Stimulated activated CD8-positive, alpha-beta memory T cell treated with anti-CD3 and anti-CD28 coated beads, Interleukin-7, amount 100 ng/mL, for 24 hours (primary cell): ENCODE measurements around the gene DDX41.
A peak's percentile ranks its signal among the peaks of the same experiment; 100 is the strongest.

ENCODE experiments used
- DNase-seq: peaks from one replicate; pipeline ENCODE4 v3.0.0-alpha.2; 2020; ENCODE audit warnings: low read depth

Gene DDX41

DNA sequence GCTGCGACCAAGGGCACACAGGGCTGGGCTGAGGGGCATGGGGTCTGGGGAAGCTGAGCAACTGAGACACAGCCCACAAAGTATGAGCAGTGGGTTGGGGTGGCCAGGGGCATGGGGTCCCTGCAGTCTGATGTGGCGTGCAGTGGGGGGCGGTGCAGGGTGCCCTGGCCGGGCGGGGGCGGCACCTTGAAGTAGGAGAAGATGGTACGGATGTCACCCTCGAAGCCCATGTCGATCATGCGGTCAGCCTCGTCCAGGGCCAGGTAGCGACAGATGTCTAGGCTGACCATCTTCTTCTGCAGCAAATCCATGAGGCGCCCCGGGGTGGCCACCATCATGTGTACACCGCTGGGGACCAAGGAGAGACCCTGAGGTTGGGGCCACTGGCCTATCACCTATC lies 3.3 kb downstream of the DDX41 start:
- DNase-seq = no peak

DNA sequence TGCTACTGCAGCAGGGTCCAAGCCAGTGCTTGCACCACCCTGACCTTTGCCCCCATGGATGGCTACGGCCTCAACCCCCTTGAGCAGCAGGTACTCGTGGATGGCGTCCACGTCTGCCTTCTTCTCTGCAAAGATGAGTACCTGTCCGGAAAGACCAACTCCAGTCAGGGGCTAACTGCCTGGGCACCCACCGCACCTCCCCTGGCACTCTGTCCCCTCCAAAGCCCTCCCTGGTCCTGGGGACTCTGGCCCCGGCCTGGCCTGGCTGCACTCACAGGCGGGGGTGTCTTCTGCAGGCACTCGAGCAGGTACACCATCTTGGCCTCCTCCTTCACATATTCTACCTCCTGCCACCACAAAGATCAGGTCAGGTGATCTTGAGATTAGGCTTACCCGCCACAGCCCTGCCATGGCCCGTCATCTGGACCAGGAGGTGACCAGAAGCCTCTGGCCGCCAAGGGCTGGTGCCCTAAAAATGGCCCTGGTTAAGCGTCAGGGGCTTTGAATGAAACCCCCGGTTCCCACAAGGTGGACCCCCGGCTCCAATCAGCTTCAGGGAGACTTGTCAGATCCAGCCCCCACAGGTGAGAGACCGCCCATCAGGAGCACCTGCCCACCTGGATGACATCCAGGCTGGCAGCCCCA lies 3.9 kb downstream of the DDX41 start:
- DNase-seq = no peak

DNA sequence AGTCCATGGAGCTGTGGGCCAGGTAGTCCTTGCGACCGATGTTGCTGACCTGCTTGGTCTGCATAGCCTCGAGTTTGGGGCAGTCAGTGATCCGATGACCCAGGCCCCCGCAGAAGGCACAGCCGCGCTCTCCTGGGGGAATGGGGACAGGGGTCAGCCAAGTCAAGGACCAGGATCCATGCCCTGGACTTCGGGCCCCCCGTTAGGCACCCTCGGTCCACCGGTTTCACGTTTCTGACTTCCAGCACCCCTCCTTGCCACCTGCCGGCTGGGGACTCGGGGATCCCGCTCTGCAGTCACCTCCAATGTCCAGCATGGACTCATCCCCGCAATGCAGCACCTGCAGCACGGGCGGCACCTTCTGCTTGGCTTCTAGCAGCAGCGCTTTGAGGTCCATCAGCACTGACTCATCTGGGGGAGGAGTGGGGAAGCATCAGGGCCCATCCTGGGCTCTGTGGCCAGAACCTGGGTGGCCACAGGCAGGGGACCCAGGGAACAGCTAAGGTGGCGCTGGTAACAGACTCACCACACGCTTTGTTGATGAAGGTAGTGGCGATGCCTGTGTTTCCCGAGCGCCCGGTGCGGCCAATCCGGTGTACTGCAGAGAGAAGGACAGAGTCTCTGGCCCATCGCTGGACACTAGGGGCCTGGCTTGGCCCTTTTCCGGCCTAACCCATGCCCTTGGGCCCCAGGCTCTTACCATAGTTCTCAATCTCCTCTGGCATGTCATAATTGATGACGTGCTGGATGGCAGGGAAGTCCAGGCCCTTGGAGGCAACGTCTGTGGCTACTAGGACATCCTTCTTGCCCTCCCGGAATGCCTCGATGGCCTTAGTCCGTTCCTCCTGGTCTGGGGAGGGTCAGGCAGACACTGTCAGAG lies 4.7 kb downstream of the DDX41 start:
- no peak for DNase-seq

- no peak for DNase-seq
Observed at GRCh38 chr5:177511181-177511580, 5.6 kb downstream of the DDX41 start.

GRCh38 chr5:177510567-177511053 lies 6.2 kb downstream of the DDX41 start:
- DNase-seq = no peak

DNA sequence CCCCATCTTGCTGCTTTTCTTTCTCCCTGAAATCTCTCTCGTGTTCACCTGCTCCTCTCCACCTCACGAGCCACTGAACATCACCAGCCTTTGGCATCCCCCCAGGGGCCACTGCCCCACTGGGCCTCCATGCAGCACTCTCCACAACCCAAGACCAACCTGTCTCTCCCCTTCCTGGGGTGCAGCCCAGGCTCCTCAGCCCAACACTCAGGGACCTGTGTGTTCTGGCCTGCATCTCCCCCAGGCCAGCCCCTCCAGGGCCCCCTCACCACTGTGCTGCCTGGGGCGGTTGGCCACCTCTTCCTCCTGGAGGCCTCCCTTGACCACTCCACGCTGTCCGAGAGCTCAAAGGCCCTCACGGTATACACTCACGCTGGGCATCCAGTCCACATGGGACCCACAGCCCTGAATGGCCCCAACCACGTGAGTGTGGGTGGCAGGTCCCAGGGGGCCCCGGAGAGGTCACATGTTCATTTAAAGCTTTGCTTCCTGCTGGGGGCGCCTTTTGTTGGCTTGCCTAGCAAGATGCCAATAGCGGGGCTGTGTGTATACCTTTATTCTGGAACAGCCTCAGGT lies 6.7 kb downstream of the DDX41 start:
- DNase-seq = no peak

- no peak for DNase-seq
Observed at GRCh38 chr5:177509381-177509951, 7.3 kb downstream of the DDX41 start, which contains the start of gene DOK3. TSS of gene DOK3 (minus strand) at chr5:177509826. CDS start at chr5:177509540, 286 bp downstream.

GRCh38 chr5:177508837-177509236 lies 7.9 kb downstream of the DDX41 start:
- no peak for DNase-seq

DNA sequence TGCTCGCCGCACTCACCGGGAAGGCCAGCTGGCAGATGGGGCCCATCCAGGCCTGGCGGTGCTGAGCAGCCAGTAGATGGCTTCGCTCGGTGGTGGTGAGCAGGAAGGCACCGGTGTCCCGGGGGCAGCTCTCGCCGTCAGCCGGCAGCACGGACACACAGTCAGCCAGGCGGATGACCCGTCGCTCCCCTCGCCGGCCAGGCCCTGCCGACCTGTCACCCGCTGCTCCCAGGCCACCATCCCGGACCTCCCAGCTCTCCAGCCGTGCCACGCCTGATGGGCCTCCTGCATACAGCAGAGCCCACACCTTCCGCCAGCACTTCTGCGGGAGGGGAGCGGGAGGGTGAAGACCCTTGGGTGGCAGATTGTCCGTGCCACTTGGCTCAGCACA lies 8.5 kb downstream of the DDX41 start:
- no peak for DNase-seq

GRCh38 chr5:177507596-177508220 lies 9.1 kb downstream of the DDX41 start:
- no peak for DNase-seq

- no peak for DNase-seq
Observed at GRCh38 chr5:177507165-177507564, 9.6 kb downstream of the DDX41 start.

DNA sequence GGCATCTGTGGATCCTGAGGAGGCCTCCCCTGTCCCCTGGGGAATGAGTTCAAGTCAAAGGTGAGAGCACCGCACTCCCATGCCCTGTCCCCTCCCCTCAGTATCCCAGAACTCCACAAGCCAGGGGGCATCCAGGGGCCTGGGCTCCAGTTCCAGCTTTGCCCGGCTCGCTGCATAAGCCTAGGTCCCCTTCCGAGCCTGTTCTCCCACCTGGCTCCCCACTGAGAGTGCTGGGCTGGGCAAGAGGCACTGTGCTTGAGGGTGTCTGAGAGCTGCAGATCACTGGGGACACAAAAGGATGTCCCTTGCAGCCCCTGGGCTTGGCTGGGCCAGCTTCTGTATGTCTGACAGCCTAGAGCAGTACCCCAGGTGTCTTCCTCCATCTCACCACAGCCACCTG lies 11.7 kb downstream of the DDX41 start:
- DNase-seq = no peak

GRCh38 chr5:177504086-177505056 lies 12.4 kb downstream of the DDX41 start:
- DNase-seq = no peak

GRCh38 chr5:177503351-177504085 lies 13.2 kb downstream of the DDX41 start:
- no peak for DNase-seq

DNA sequence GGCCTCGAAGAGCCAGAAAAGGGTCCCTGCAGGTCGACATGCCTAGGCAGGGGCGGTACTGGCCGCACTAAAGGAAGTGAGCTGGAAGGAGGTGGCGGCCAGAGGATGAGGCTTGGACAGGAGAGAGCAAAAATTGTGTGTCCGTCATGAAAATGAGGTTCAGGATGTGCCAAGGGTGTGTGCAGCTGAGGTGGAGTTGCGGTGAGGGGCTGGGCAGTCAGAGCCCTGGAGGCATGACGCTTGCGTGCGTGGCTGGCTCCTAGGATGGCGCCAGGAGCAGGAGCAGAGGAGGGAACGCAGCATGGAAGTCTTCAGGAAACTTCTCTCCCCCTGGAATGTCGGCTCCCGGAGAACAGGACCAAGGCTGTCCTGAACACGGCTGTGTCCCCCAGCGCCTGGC lies 13.9 kb downstream of the DDX41 start:
- no peak for DNase-seq

DNA sequence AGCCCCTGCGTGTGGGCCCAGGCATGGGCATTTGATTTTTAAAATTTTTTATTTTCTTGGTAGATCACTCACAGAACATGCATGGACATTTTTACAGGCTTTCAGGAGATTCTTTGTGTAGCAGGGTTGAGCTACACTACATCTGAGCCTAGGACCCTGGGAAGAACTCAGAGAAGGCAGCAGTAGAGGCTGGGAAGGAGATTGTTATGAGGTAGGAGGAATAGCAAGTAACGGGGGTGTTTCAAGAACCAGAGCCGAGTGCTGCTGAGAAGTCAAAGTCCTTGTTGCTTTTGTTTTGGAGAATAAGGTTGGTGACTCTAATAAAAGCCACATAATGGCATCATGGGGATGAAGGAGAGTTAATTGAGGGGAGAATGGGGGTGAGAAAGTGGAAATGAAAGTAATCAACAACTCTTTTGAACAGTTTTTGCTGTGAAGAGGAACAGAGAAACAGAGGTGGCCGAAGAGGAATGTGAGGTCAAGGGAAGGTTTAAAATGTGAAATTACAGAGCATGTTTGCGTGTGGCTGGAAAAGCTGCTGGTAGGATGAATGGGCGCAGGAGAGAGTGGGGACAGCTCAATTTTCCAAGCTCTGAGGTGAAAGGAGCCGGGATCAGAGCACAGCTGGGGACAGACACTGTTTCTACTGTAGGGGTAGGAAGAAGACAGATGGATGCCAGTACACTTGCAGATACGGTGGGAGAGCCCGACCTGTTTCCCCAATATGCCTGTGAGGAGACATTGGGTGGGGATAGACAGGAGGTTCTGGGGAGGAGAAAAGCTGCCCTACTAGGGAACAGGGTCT lies 14.7 kb downstream of the DDX41 start:
- no peak for DNase-seq

GRCh38 chr5:177500685-177501522 lies 15.9 kb downstream of the DDX41 start:
- DNase-seq = peak; percentile 86

DNA sequence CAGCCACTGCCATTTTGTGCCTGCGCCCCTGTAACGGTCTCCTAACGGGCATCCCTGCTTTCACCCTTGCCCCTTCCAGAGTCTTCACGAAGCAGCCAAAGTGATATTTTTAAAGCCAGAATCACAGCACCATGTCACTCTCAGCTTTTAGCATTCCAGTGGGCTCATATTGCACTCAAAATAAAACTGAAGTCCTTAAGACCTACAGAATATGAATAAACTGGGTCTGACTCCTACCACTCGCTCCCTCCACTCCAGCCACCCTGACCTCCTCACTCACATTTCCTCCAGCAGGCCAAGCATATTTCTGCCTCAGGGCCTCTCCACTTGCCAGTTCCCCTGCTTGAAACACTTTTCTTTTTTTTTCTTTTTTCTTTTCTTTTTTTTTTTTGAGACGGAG lies 16.9 kb downstream of the DDX41 start:
- DNase-seq = no peak
